GM23338 (cell line): Measurements from ENCODE around the gene OSBPL3. TPM values are rescaled to one million over a fixed set of nuclear protein-coding genes. Genes with fewer than 3 reads are reported as not detected.

Source experiments
- ATAC-seq: fragments of 200-7000 bp; cut with Tn5 transposase; 3 replicates; pipeline ENCODE4 v1.9.1; 2020
- DNase-seq: peaks from one replicate; pipeline ENCODE4 v3.0.0-alpha.2; 2015; ENCODE audit warnings: low spot score
- H2AFZ ChIP-seq: fragments of 200-600 bp; sonication (generic); 2 replicates; pipeline ENCODE4 v1.8.0; 2016; ENCODE audit warnings: antibody characterized with exemption, mild to moderate bottlenecking, moderate library complexity
- H3F3A ChIP-seq: fragments of 200-600 bp; sonication (generic); replicated peaks from 2 replicates; pipeline ENCODE4 v1.8.0; 2017; ENCODE audit warnings: antibody characterized with exemption, mixed run types, low read depth
- H3K27ac ChIP-seq: fragments of 200-600 bp; sonication (generic); 2 replicates; pipeline ENCODE4 v1.6.1; 2016; ENCODE audit warnings: low read depth
- H3K27me3 ChIP-seq: fragments of 200-600 bp; sonication (generic); 2 replicates; pipeline ENCODE4 v1.8.0; 2016; ENCODE audit warnings: mild to moderate bottlenecking, mixed run types, moderate library complexity; ENCODE audit not compliant: insufficient read depth
- H3K36me3 ChIP-seq: fragments of 200-600 bp; sonication (generic); 2 replicates; pipeline ENCODE4 v1.8.0; 2016; ENCODE audit warnings: mild to moderate bottlenecking; ENCODE audit not compliant: insufficient read depth
- H3K4me1 ChIP-seq: fragments of 200-600 bp; sonication (generic); 2 replicates; pipeline ENCODE4 v1.8.0; 2016; ENCODE audit warnings: mild to moderate bottlenecking, moderate library complexity; ENCODE audit not compliant: insufficient read depth
- H3K4me2 ChIP-seq: fragments of 200-600 bp; sonication (generic); 2 replicates; pipeline ENCODE4 v1.7.1; 2017; ENCODE audit warnings: mixed run types
- H3K4me3 ChIP-seq: fragments of 200-600 bp; sonication (generic); 2 replicates; pipeline ENCODE4 v1.6.1; 2016; ENCODE audit warnings: mixed run types
- H3K79me2 ChIP-seq: fragments of 200-600 bp; sonication (generic); replicated peaks from 2 replicates; pipeline ENCODE4 v1.8.0; 2017; ENCODE audit warnings: mild to moderate bottlenecking; ENCODE audit not compliant: insufficient read depth
- H3K9me2 ChIP-seq: fragments of 200-600 bp; sonication (generic); 2 replicates; pipeline ENCODE4 v1.8.0; 2017; ENCODE audit not compliant: insufficient read depth
- H4K20me1 ChIP-seq: fragments of 200-600 bp; sonication (generic); replicated peaks from 2 replicates; pipeline ENCODE4 v1.8.0; 2017; ENCODE audit warnings: mild to moderate bottlenecking; ENCODE audit not compliant: insufficient read depth
- H3K27ac Mint-ChIP-seq: 2 replicates; pipeline ENCODE4 v1.8.0; 2020; ENCODE audit warnings: inconsistent platforms, mild to moderate bottlenecking, moderate library complexity, mixed read lengths
- H3K27me3 Mint-ChIP-seq: 3 replicates; pipeline ENCODE4 v1.8.0; 2022; ENCODE audit warnings: low read depth, mild to moderate bottlenecking, moderate library complexity, mixed read lengths, inconsistent platforms; ENCODE audit not compliant: insufficient read depth, poor library complexity
- H3K36me3 Mint-ChIP-seq: 3 replicates; pipeline ENCODE4 v1.8.0; 2021; ENCODE audit warnings: low read depth, mild to moderate bottlenecking, inconsistent platforms, moderate library complexity, mixed read lengths
- H3K4me1 Mint-ChIP-seq: 3 replicates; pipeline ENCODE4 v1.8.0; 2020; ENCODE audit warnings: mild to moderate bottlenecking, inconsistent platforms, mixed read lengths
- H3K4me3 Mint-ChIP-seq: 3 replicates; pipeline ENCODE4 v1.8.0; 2021; ENCODE audit warnings: moderate library complexity, mild to moderate bottlenecking, inconsistent platforms, mixed read lengths
- H3K9me3 Mint-ChIP-seq: 3 replicates; pipeline ENCODE4 v1.8.0; 2020; ENCODE audit warnings: moderate library complexity, mild to moderate bottlenecking, inconsistent platforms, mixed read lengths
- ZNF114 ChIP-seq: fragments of 250-450 bp; sonication (Bioruptor Pico); IDR thresholded peaks from 2 replicates; pipeline ENCODE4 v1.5.0; 2020; ENCODE audit warnings: mild to moderate bottlenecking, moderate library complexity
- polyA plus RNA-seq: library from polyadenylated mRNA; unstranded; fragments of >200 nt; fragmentation: Nextera tagmentation; extraction: Ambion mirVana; gene quantifications from 2 replicates; pipeline ENCODE4 v1.2.1, GENCODE V29; 2016
- total RNA-seq: library from RNA; depleted of rRNA; stranded (reverse); fragments of >200 nt; shearing (Covaris generic); gene quantifications from 2 replicates; pipeline ENCODE4 v1.2.3, GENCODE V29; 2014
- TF ChIP-seq, protein P1 (sequence below): fragments of 250-450 bp; sonication (Bioruptor Pico); IDR thresholded peaks from 2 replicates; pipeline ENCODE4 v1.5.0; 2020; ENCODE audit warnings: mild to moderate bottlenecking, moderate library complexity

The OSBPL3 gene
- total and polyA plus RNA-seq, 2 experiments from 2014 or later = 7.2 to 15.7 TPM

GRCh38 chr7:24899161-24899560 is 80.8 kb downstream of the OSBPL3 start:
- peaks cover 22% of the 10 kb centered on the region; the same call in 1 of the 2 replicates for H3K79me2 ChIP-seq

More at GRCh38 chr7:24899161-24899560, 80.8 kb downstream of the OSBPL3 start:
- no peaks in the 10 kb centered on the region for H3K4me1 ChIP-seq
- no peaks in the 10 kb centered on the region for H3F3A ChIP-seq
- Mint-ChIP-seq H3K27me3 (peaks cover 4% of the 10 kb centered on the region), H3K4me1 (peaks cover 11% of the 10 kb centered on the region; the same call in 2 of the 3 replicates), H3K4me3 (no peak overlapping the region), H3K27ac (no peak overlapping the region), H3K36me3 (no peaks in the 10 kb centered on the region), H3K9me3 (no peaks in the 10 kb centered on the region)
- H4K20me1 ChIP-seq = no peaks in the 10 kb centered on the region; the same call in 1 of the 2 replicates
- H3K36me3 ChIP-seq = no peaks in the 10 kb centered on the region
- no peaks in the 10 kb centered on the region for H3K27me3 ChIP-seq
- H3K9me2 ChIP-seq = no peaks in the 10 kb centered on the region
- H3K4me3 ChIP-seq = no peak overlapping the region
- no peak overlapping the region for H3K4me2 ChIP-seq
- DNase-seq (no peak), ATAC-seq (no peak)
- no peak for TF ChIP-seq ZNF114 (CRISPR knock-in tag)
- TF ChIP-seq, protein P1, sequence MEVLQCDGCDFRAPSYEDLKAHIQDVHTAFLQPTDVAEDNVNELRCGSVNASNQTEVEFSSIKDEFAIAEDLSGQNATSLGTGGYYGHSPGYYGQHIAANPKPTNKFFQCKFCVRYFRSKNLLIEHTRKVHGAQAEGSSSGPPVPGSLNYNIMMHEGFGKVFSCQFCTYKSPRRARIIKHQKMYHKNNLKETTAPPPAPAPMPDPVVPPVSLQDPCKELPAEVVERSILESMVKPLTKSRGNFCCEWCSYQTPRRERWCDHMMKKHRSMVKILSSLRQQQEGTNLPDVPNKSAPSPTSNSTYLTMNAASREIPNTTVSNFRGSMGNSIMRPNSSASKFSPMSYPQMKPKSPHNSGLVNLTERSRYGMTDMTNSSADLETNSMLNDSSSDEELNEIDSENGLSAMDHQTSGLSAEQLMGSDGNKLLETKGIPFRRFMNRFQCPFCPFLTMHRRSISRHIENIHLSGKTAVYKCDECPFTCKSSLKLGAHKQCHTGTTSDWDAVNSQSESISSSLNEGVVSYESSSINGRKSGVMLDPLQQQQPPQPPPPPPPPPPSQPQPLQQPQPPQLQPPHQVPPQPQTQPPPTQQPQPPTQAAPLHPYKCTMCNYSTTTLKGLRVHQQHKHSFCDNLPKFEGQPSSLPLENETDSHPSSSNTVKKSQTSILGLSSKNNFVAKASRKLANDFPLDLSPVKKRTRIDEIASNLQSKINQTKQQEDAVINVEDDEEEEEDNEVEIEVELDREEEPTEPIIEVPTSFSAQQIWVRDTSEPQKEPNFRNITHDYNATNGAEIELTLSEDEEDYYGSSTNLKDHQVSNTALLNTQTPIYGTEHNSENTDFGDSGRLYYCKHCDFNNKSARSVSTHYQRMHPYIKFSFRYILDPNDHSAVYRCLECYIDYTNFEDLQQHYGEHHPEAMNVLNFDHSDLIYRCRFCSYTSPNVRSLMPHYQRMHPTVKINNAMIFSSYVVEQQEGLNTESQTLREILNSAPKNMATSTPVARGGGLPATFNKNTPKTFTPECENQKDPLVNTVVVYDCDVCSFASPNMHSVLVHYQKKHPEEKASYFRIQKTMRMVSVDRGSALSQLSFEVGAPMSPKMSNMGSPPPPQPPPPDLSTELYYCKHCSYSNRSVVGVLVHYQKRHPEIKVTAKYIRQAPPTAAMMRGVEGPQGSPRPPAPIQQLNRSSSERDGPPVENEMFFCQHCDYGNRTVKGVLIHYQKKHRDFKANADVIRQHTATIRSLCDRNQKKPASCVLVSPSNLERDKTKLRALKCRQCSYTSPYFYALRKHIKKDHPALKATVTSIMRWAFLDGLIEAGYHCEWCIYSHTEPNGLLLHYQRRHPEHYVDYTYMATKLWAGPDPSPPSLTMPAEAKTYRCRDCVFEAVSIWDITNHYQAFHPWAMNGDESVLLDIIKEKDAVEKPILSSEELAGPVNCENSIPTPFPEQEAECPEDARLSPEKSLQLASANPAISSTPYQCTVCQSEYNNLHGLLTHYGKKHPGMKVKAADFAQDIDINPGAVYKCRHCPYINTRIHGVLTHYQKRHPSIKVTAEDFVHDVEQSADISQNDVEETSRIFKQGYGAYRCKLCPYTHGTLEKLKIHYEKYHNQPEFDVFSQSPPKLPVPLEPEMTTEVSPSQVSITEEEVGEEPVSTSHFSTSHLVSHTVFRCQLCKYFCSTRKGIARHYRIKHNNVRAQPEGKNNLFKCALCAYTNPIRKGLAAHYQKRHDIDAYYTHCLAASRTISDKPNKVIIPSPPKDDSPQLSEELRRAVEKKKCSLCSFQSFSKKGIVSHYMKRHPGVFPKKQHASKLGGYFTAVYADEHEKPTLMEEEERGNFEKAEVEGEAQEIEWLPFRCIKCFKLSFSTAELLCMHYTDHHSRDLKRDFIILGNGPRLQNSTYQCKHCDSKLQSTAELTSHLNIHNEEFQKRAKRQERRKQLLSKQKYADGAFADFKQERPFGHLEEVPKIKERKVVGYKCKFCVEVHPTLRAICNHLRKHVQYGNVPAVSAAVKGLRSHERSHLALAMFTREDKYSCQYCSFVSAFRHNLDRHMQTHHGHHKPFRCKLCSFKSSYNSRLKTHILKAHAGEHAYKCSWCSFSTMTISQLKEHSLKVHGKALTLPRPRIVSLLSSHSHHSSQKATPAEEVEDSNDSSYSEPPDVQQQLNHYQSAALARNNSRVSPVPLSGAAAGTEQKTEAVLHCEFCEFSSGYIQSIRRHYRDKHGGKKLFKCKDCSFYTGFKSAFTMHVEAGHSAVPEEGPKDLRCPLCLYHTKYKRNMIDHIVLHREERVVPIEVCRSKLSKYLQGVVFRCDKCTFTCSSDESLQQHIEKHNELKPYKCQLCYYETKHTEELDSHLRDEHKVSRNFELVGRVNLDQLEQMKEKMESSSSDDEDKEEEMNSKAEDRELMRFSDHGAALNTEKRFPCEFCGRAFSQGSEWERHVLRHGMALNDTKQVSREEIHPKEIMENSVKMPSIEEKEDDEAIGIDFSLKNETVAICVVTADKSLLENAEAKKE = no peak
- H2AFZ ChIP-seq = no peak overlapping the region
- no peak overlapping the region for H3K27ac ChIP-seq
